ENCODE results near the gene CCDC150.
"Not testable (repeated sequence)": the region's sequence is repeated elsewhere in the genome, so short reads cannot be mapped to it uniquely, and the experiment has no call there.

CCDC150 gene

DNA sequence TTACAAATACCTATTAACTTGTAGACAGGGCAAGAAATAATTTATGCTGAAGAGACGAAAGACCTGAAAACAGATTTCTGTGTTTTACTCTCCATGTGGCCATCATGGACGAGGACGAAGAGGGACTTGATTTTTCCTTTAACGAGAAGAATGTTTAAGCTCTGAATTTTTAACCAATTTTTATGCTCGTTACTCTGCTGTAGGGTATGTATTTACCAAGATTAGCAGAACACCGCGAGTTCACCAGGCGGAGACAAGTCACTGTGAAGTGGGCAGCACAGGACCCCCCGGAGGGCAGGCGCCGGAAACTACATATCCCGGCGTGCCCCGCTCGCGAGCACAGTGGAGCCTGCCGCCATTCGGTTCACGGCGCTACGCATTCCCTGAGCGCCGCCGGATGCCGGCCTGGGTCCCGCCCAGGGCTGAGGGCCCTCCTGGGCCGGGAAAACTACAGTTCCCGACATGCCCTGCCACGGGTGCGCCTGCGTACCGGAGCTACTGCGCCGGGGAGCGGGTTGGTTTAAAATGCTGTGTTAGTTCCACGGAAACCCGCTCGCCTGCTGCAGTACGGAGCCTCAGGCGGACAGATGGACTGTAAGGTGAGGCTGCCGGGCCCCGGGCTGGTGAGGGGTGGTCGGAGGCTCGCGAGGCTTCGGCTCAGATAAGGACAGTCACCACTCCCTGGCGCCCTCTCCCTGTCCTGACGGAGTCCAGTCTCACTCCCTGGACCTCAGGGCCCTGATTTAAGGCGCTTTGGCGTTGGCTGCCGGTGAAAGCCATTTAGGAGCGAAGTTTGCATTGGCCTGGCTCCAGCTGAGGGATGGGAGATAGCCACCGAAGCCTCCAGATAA lies at the start of gene CCDC150:
CCDC150 (plus strand) TSS at position 536 of the 851 bp plus-strand sequence; CDS start at position 588, 52 bp downstream.
- DNase-seq = peak; percentile 90 to 93

DNA sequence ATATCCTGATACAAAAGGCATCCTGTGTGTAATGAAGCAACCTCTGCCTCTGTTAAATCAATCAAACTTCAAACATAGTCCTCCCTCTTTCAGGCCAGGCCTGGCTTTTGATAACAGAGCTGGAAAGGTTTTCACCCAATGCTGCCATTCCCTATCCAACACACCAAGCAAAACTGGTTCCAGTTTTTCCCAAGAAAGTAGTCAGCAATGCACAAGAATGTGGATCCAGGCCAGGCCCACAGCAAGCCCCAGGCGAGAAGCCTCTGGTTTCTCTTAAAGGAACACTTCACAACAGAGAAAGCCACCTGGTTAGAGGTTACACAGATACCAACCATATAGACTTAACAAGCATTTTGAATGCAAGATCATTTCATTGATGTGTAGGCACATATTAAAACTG lies 49.2 kb upstream of the CCDC150 start:
- DNase-seq = no peak

DNA sequence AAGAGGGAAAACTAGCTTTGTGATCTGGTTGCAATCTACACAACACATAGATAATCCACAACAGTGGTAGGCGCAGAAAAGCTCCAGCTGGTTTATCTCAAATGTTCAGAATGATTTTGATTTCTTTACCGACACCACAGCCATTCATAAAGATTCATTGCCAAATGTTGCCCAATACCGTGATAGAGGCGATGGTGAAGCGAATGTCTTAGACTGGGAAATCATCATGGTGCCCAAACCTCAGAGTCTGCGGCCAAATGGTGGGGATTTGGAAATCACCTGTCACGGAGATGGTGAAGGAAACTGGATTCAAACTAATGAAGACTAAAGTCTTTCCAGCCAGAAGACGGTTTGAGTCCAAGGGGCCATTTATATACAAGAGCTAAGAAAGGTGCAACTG lies 48.5 kb upstream of the CCDC150 start:
- DNase-seq = no peak

GRCh38 chr2:196591621-196592022 lies 47.9 kb upstream of the CCDC150 start:
- no peak for DNase-seq

DNA sequence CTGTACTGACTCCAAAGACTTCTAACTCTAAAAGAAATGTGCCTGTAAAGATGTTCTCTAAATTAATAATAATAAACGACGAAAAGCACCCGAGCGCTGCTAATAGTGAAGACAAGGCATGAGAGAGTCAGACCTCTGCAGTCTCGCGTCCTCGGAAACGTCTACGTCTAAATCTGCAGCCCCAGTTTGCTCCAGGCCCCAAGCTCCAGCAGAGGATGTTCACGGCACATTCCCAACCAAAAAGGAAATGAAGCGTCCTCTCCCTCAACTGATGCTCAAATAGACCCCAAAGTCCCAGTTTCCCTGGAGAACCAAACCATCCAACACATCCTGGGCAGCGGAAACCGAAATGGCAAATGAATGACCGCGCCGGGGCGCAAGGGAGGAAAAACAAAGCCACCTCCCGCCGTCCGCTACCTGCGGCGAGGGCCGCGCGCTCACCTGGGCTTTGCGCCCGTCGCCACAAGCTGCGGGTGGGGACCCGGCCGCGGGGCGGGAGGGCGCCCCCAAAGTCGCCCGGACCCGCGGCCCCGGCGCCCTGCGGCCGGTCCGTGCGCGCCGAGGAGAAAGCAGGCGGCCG lies 47.1 kb upstream of the CCDC150 start:
- DNase-seq = no peak

- DNase-seq = no peak
Measured at GRCh38 chr2:196592911-196593881, 46.3 kb upstream of the CCDC150 start, which contains the start of gene HECW2. TSS of gene HECW2 (minus strand) at chr2:196593554.

GRCh38 chr2:196594158-196594557 lies 45.4 kb upstream of the CCDC150 start:
- no peak for DNase-seq

- no peak for DNase-seq
Measured at GRCh38 chr2:196597531-196597930, 42.0 kb upstream of the CCDC150 start.

DNA sequence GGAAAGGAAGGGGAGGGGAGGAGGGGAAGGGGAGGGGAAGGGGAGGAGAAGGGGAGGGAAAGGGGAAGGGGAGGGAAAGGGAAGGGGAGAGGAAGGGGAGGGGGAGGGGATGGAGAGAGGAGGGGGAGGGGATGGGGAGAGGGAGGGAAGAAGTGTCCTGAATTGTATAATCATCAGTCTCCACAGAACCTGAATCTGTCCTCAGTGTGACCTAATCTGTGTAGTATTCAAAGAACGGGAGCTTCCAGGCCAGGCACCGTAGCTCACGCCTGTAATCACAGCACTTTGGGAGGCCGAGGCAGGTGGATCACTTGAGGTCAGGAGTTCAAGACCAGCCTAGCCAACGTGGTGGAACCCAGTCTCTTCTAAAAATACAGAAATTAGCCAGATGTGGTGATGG lies 41.1 kb upstream of the CCDC150 start:
- DNase-seq = no peak

- DNase-seq = no peak
Measured at GRCh38 chr2:196598846-196599245, 40.7 kb upstream of the CCDC150 start.

DNA sequence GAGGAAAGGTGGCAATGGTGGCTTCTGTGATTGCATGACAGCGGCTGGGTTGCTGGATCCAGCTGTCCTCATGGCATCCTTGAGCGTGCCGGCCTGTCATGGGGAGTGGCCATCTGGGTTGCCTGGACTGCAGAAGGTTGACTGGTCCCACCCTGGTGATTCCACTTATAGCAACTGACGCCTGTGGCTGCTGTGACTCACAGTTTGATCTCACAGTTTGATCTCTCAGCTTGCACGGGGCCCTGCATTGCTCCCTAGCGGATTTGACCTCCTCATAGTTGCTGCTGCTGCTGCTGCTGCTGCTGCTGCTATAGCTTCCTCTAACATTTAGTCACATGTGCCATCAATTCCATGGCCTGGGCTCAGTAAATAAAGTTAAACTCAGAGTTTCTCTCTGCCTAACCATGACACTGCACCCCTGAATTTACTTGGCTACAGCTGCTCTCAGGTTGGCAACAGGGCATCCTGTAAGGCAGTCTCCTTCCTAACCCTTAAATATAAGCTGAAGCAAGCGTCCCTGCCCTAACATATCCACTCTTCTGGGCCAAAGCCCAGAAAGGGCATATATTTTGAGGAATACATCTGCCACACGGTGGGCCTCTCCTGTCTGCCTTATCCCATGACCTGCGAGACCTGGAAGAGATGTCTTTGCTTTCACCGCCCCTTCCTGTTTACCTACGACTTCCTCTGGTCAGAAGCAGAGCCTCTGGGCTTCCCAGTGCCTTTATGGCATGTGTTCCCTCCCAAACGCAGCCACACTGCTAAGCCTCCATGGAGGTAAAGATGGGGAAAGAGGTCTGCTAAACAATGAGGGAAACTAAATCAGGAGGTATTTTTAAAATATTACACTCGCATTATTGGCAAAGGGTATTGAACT lies 37.8 kb upstream of the CCDC150 start:
- no peak for DNase-seq

- no peak for DNase-seq
Measured at GRCh38 chr2:196604196-196604595, 35.3 kb upstream of the CCDC150 start.

DNA sequence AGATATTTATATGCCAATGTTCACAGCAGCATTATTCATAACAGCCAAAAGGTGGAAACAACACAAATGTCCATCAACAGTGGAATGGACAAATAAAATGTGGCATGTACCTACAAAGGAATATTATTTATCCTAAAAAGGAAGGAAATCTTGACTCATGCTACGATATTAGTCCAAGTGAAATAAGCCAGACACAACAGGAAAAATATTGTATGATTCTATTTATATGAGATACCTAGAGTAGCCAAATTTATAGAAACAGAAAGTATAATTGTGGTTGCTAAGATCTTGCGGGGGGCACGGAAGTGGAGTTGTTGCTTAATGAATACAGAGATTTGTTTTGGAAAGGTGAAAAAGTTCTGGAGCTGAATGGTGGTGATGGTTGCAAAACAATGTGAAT lies 33.0 kb upstream of the CCDC150 start:
- no peak for DNase-seq

GRCh38 chr2:196607073-196607472 lies 32.4 kb upstream of the CCDC150 start:
- no peak for DNase-seq

DNA sequence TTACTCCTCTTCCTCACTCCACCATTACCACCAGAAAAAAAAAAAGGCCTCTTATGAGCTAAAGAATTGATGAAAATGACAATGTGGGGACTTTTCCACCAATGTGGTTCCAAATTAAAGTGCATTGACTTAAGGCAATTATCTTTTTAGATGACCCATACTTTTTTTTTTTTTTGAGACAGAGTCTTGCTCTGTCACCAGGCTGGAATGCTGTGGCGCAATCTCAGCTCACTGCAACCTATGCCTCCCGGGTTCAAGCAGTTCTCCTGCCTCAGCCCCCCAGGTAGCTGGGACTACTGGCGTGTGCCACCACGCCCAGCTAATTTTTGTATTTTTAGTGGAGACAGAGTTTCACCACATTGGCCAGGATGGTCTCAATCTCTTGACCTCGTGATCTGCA lies 31.6 kb upstream of the CCDC150 start:
- DNase-seq = not testable (repeated sequence)

DNA sequence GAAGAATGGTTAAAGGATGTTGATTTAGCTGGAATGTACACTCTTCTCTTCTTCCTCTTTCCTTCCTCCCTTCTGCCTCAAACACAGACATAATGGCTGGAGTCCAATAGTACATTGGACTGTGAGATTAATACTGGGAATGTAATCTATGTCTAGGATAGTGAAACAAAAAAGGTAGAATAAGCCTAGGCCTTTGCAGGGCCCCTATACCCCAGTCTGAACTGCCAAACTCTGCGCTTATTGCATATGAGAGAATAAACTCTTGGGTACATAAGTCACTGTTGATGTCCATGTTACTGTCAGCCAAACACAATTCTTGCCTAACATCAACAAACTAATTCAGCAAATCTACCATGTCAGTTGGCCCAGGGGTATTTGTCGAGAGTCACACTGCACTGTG lies 29.7 kb upstream of the CCDC150 start:
- no peak for DNase-seq

GRCh38 chr2:196610796-196611195 lies 28.7 kb upstream of the CCDC150 start:
- no peak for DNase-seq

GRCh38 chr2:196613302-196613701 lies 26.2 kb upstream of the CCDC150 start:
- DNase-seq = no peak

DNA sequence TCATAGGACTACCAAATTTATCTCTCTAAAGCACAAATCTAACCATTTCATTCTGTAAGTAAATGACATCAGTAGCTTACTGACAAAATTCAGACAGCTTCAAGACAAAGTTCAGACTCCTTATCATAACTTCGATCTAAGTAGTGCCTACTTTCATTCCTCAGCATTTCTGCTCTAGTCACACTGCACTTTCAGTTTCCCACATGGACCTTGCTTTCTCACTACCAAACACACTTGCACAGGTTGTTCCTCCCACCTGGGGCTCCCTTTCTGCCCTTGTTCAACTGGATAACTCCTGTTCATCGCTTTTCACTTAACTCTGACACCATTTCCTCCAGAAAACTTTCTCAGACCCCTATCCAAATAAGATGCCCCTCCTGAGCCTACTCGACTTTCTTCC lies 22.1 kb upstream of the CCDC150 start:
- no peak for DNase-seq

GRCh38 chr2:196618661-196619060 lies 20.9 kb upstream of the CCDC150 start:
- no peak for DNase-seq

GRCh38 chr2:196630531-196630930 lies 9.0 kb upstream of the CCDC150 start:
- no peak for DNase-seq

GRCh38 chr2:196635156-196635555 lies 4.4 kb upstream of the CCDC150 start:
- no peak for DNase-seq
